NCI-H748 treated with DMSO at 0.1 percent for 48 hours (cell line): ENCODE results near the gene BMP8B.

Experiments
- DNase-seq: peaks from one replicate; lab custom pipeline; 2025; lab: John Stamatoyannopoulos, UW

BMP8B gene

DNA sequence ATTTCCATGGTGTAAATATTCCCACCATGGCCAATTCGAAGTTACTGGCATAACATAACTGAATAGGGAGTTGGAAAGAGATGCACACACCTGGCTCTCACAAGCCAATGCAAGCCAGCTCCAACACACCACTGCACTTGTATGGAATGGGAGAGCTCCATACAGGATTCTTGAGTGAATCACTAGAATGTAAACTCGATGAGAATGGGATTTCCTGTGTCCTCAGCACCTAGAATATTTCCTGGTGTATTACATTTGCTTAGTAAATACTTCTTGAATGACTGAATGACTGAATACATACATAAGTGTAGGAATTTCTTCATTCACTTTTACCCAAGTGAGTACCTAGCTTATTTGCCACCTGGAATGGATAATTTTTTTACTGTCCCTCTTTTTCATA lies 66.2 kb downstream of the BMP8B start:
- DNase-seq, result no peak

DNA sequence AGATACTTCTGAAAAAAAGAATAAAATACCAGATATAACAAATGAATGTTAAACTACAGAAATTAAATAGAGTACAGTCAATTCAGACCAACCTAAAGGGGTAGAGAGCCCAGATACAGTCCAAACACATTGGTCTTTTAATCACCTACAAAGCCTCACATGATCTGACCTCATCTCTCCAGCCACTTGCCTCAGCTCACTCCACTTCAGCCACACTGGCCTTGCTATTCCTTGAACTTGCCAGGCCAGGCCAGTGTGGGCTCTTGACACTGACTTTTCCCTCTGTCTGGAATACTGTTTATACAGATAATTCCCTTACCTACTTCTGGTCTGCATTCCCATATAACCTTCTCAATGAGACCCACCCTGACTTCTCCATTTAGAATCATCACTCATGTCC lies 67.0 kb downstream of the BMP8B start:
- no peak for DNase-seq

DNA sequence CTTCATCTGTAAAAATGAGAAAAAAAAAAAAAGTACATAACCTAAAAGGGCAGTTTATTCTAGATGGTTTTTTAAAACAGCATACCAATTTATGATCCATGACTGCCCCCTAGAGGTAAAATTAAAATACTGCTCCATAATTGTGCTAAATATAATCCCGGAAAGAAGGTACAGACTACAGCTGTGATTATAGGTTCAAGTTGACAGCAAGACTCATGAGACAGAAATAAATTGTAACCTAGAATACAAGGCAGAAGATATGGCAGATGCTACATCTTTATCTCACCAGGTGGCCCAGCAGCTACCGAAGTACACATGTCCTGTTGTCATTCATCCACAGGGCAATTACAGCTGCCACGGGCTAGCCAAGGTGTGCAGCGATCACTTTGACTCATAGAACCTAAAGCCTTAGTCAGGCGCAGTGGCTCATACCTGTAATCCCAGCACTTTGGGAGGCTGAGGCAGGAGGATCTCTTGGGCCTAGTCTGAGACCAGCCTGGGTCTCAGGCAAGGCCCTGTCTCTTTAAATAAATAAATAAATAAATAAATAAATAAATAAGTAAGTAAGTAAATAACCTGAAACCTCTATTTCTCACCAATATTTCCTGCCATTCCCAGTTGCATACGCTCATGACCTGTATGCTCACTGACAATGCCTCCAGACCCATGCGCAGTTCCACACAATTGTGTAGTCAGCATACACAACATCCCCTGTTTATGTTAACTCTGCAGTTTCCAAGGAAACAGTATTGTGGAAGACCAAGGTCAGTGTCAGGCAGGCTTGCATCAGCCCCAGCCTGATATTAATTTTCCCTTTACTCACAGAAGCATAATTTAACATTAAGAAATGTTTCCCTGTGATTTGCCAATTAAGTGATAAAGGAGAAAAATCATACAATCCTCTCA lies 68.3 kb downstream of the BMP8B start:
- peak; percentile 100 for DNase-seq

DNA sequence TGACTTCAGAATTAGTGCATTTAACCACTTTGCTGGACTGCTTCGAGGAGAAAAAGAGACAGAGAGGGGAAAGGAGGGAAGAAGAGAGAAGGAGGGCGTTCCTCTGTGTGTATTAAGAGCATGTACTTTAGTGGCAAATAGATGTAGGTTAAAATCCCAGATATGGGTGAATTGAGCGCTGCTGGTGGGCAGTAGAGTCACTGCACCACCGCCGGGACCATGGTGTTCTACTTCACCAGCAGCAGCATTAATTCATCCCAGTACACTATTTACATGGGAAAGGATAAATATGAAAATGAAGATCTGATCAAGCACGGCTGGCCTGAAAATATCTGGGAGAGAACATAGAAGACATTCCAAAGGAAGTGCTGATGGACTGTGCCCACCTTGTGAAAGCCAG lies 70.9 kb downstream of the BMP8B start:
- DNase-seq, result no peak

DNA sequence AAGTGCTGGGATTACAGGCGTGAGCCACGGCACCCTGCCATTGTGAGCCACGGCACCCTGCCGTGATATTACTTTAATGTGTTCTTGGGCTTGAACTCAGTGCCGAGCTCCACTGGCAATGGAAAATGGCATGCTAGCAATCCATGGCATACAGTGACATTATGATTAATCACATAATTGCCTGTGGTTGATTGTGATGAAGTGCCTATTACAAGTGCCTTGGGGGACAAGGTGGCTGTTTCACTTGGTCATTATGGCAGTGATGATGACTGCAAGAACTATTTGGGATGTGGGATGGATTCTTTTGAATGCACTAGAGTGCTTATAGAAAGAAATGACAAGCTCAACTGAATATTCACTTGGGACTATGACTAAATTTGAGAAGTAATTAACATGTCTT lies 75.1 kb downstream of the BMP8B start:
- DNase-seq, result no peak

DNA sequence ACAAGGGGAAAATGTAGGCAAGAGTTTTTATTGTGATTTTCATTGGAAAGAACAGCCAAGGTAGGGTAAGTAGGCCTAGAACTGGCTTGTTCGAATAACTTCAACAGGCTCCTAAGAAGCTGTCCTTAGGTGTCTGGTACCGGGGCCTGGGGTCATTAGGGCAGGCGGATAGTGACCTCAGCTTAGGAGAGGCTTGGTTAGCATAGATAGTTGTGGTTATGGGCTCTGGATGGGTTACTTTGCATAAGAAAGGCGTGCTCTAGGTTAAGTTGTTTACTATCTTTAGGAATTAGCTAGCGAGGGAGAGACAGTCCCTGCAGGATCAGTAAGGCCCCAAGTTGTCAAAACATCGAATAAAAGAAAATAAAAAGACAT lies 76.7 kb downstream of the BMP8B start:
- DNase-seq, result no peak

DNA sequence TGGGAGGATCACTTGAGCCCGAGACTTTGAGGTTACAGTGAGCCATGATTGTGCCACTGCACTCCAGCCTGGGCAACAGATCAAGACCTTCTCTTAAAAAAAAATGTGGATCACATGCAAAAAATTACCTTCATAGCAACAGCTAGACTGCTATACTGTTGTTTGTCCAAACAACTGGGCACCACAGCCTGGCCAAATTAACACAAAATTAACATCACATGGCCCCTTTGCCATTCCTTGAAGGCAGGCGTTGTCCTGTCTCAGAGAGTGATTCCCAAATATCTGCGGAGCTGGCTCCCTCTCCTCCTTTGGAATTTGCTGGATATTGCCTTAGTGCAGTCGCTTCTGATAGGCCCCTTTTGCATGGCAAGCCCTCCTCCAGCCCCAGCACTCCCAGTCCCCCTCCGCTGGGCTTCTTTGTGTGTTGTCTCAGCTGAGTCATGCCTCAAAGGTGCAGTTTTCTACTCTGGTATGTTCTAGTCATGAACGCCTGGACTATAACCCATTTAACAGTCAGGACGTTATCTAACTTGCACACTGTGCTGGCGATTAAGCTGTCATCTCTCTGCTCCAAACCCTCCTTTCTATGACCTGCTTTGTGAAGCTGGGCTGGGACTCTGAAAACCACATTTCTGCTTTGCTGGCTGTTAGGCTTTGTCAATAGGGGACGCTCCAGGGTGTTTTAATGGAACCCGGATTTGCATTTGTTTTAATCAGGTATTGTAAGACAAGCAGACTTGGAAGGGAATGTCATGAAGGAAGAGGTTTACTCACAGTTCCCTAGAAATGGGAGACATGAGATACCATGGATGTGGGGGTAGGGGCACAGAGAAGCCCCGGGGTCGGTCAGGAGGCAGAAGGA lies 77.3 kb downstream of the BMP8B start:
- DNase-seq, result no peak

DNA sequence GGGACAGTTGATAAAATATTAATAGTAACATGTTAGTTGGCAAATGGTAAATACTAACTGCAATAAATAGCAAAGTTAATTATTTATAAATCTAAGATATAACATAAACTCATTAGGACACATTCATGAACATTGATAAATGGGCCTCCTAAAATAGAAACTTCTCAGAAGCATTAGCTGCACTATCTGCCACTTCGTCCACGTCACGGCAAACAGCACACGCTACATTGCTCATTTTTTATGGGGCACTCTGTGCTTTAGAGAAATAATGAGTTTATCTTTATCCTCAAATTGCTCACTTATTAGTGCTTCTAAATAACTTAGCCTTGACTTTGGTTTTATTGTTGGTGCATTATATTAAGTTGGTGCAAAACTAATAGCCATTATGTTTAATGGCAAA lies 81.2 kb downstream of the BMP8B start:
- no peak for DNase-seq
